HG02588 (cell line): Measurements from ENCODE around the gene SCO1.

ENCODE experiments used
- ATAC-seq: cut with Tn5 transposase; IDR thresholded peaks from one replicate; pipeline ENCODE4 v1.9.1; 2021; ENCODE audit warnings: mild to moderate bottlenecking, moderate library complexity; ENCODE audit not compliant: unreplicated experiment

The SCO1 gene

DNA sequence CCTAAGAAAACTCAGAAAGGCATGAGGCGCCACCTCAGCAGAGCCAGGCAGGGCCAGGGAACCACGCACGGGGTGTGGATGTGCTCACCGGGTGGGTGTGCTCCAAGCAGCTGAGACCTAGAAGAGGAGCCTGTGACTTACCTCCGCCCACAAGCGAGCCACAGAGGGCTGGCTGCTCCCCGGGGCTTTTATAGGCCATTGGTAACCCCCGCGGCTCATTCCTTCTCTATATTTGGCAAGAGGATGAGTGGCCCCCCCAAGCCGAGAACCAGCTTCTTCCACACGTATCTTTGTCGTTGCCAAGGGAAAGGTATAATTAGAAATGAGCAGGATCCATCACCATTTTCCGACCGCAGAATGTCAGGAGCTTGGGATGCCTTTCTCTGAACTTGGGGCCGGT is 40.2 kb downstream of the SCO1 start, which contains the start of gene MYH3:
TSS of gene MYH3 (minus strand) at position 162 of the 400 bp plus-strand sequence. CDS start 2,245 bp downstream, outside the sequence.
- no peak for ATAC-seq

DNA sequence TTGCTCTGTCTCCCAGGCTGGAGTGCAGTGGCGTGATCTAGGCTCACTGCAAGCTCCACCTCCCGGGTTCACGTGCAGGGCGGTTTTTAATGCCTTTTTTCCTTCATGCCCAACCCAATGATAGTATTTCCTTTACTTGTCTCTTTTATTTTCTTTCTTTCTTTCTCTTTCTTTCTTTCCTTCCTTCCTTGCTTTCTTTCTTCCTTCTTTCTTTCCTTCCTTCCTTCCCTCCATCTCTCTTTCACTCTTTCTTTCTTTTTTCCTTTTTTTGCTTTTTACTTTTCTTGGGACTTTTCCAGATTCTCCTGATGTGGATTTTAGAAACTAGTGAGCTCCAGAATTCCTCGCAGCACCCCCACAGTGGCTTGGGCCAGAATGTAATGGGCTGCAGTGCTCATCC is 43.3 kb downstream of the SCO1 start:
- ATAC-seq, result no peak

DNA sequence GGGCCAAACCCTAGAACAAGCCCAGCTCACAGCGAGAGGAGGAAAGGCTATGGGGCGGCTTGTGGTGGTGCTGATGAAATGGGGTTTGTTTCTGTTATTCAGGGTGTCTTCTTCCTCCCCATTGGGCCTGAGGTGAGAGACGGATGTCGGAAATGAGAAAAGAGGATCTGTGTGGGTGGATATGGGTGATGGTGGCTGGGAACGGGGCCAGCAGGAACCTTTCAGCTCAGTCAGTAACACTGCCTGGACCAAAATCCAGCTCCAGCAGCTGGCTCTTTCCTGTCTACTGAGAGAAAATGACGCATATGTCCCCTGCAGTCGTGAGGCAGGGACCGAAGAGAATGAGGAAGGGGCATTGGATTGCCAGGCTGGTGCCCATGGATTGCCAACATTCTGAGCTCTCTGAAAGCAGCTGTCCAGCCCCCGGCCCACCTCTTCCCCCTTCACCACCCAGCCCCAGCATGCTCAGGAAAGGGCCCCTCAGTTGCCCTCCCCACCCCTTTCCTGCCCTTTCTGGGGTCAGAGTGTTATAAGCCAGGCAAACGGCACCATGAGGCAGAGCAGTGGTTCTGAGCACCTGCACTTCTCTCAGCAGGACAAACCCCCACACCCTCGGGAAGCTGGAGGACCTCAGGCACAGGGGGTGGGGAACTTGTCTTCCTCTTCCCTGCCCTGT is 44.2 kb downstream of the SCO1 start:
- ATAC-seq, result no peak

DNA sequence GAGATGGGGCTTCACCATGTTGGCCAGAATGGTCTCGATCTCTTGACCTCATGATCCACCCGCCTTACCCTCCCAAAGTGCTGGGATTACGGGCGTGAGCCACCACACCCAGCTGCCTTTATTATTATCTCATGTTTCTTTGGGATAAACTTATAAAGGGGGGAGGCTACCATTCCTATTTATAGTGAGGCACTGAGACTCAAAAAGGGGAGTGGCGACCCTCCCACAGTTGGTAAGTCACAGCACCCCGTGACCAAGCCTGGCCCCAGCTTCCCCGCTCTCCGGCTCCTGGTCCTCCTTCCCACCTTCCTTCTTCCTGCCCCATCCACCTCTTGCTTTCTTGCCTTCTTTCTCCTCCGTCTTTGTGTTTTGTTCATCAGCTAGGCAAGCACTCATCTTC is 45.4 kb downstream of the SCO1 start:
- no peak for ATAC-seq

DNA sequence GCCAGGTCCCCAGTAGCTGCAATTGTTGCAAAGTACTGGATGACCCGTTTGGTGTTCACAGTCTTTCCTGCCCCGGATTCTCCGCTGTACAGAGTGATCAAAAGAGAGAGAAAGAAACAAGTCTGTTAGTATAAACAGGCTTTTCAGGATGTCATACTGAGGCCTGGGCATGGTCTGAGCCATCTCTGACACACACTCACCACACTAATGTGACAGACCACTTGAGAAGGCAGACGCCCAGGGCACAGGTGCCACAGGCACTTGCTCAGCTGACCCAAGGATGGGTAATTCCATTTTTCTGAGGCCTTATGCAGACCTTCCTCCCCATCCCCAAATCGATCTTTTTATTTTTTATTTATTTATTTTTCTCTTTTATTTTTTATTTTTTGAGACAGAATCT is 47.7 kb downstream of the SCO1 start:
- no peak for ATAC-seq

DNA sequence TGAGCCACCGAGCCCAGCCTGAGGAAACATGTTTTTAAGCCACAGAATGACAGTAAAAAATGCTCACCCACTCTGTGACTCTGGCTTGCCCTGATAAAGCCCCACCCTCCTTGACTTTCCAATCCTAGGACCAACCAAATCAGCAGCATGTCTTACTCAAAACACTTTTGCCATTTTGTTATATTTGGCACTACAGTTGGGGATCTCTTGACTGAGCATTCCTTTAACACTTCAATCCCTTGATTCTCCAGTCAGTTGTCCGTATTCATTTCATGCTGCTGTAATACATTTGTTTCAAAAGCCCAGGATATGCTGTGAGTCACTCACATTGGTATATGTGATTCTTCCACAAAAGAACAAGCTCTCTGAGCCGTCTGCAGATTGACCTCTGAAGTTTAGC is 48.4 kb downstream of the SCO1 start:
- ATAC-seq, result no peak

DNA sequence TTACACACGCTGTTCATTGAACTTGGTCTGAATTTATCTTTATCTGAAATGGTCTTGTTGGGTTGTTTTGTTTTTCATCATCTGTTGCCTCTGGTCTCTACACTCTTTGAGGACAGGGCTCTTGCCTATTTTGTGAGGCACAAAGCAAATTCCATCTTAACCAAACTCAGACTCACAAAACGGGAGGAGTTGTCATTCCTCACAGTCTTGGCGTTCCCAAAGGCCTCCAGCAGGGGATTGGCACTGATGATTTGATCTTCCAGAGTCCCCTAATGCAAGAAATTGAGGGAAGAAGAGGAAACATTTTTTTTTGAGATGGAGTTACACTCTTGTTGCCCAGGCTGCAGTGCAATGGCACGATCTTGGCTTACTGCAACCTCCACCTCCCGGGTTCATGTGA is 49.0 kb downstream of the SCO1 start:
- ATAC-seq, result no peak

DNA sequence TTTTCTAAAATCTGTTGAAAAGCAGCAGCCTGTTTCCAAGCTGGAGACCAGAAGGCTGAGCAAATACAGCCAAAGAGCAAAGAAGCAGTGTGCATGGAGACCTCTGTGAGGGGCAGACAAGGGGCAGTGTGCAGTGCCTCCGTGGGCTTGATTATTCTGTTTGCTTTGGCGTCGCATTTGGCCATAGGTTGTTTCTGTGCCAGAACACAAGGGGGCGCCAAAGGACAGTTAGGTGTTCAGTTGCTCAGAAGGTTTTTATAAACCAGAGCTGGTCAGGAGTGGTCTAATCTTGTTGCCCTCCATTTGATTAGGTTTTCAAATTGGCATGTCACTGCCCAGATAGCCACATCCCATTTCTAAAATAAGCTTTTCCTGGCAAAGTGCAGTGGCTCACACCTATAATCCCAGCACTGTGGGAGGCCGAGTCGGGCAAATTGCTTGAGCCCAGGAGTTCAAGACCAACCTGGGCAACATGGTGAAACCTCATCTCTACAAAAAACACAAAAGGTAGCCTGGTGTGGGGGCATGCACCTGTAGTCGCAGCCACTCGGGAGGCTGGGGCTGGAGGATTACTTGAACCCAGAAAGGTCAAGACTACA is 50.8 kb downstream of the SCO1 start:
- ATAC-seq, result peak; percentile 49

DNA sequence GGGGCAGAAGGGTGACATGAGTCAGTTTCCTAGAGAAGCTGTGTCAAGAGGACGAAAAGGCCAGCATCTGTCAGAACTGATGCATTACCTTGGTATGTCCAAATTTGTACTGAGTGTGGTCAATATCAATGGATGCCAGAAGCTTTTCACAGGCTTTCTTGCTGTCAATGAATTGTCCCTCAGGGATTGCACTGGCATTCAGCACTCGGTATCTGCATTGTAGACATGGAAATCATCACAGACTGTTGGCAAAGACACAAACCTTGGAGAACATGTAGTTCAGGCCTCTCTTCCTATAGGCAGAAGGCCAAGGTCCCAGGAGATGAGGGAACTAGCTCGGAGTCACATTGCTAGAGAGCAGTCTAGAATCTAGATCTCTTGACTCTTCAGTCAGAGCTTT is 56.9 kb downstream of the SCO1 start:
- no peak for ATAC-seq

DNA sequence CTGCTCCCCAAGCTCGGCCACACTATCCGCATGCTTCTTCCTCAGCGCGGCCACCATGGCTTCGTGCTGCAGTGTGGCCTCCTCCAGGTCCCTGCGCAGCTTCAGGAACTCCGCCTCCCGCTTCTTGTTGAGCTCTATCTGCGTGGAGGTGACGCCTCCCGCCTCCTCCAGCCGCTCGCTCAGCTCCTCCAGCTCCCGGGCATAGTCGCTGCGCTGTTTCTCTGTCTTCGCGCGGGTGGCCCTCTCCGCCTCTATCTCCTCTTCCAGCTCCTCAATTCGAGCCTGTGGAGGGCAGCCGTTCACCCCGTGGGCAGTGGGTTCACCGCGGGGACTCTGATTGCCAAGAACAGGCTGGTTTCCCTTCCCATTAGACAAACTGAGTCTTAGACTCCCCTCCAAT is 59.2 kb downstream of the SCO1 start:
- ATAC-seq, result no peak

DNA sequence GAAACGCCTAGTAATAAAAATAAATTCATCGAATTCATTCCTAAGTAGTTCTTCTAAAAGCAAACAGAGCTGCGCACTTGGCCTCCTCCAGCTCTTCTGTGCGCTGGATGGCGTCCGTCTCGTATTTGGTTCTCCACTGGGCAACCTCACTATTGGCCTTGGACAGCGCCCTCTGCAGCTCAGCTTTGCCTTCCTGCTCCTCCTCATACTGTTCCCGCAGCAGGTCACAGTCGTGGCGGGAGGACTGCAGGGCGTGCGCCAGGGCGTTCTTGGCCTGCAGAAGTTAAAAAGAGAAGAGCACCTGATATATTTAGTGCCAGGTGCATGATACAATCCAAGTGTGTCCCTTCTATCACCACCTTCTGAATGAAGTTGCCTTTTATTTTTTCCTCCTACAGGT is 62.0 kb downstream of the SCO1 start:
- no peak for ATAC-seq

DNA sequence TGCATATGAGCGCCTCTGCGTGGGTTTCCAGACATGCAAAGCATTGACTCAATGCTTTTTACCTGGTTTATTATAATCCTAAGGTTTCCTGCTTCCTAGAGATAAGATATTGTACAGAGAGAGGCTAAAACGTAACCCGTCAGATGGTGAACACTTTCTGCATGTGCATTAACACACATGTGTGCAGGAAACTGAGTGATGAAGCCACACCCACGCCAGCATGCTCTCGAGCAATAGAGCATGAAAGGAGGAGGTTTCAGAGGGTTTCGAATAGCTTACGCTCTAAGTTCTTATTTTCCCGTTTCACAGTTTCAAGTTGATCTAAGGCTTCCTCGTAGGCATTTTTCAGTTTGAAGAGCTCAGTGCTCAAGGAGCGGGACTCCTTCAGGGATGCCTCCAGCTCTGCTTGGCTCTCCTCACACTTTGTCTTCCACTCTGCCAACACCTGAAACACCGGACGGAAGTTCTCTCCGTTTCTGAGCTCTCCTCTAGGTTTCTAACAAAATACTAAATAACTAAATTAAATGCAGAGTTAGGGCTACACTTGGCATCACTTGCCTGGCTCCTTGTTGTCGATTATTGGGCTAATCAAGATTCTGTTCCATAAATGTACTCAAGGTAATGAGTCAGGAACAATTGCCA is 63.5 kb downstream of the SCO1 start:
- ATAC-seq, result peak; percentile 94

DNA sequence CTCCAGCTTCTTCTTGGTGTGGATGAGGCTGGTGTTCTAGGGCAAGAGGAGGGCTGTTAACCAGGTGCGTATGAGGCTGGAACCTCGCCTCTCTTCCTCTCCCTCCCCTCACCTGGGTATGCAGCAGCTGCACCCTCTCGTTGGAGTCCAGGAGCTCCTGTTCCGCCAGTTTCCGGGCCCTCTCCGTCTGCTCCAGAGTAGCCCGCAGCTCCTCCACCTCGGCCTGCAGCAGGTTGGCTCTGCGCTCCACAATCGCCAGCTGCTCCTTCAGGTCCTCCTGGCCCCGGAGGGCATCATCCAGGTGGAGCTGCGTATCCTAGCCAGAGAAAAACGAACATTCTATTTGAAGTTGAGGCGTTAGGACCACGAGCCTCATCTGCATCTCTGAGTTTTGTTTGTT is 65.6 kb downstream of the SCO1 start:
- no peak for ATAC-seq

DNA sequence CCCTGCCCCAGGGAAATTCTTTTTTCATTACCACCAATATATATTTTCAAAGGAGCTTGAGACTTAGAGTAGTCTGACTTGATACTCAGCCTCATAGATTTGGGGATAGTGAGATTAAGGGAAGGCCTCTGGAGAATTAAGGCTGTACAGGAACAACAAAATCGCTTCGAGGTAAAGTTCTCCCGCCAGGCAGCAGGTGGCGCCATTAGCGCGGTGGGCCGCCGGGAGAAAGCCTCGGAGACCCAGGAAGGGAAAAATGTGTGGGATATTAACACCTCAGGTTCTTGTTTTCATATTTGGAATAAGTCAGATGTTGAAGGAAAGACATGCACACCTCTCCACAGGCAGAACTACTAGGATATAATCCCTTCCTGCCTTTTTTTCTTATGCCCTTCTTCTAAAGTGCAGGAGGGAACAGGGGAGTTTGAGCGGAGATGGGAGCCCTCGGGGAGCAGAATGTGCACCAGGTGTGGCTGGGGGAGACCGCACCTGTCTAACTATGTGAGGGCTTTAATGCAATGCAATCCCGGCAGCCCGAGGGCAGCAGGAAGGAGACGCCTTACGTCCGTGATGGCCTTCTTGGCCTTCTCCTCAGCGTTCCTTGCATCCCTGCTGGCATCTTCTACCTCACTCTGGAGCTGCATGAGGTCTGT is 66.2 kb downstream of the SCO1 start:
- no peak for ATAC-seq

DNA sequence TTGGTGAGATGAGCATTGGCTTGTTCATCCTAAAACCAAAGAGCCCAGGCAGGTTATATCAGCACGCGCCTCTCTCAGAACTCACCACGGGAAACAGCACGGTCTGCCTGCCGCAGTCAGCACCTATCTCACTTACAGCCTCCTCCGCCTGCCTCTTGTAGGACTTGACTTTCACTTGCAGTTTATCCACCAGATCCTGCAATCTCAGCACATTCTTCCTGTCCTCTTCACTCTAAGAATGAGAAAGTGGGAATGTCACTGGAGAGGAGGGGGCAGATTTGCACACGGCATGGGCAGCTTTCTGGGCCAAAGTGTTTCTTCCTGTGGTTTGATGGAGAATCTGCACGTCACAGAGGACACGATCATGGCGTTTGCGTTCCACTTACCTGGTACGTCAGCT is 67.6 kb downstream of the SCO1 start:
- no peak for ATAC-seq

DNA sequence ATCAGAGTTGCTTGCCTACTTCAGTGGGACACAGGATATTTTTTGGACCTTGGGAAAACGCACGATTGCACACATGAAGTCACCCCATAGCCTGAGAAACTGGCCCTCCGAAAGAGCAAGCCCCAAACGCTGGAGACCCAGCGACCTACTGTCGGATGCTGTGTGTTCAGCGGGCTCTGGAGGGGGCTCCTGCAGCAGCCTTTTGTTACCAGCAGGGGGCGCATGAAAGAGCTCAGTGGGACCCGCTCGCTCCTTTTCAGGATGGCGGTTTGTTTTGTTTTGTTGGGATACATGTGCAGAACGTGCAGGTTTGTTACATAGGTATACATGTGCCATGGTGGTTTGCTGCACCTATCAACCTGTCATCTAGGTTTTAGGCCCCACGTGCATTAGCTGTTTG is 68.6 kb downstream of the SCO1 start:
- no peak for ATAC-seq

DNA sequence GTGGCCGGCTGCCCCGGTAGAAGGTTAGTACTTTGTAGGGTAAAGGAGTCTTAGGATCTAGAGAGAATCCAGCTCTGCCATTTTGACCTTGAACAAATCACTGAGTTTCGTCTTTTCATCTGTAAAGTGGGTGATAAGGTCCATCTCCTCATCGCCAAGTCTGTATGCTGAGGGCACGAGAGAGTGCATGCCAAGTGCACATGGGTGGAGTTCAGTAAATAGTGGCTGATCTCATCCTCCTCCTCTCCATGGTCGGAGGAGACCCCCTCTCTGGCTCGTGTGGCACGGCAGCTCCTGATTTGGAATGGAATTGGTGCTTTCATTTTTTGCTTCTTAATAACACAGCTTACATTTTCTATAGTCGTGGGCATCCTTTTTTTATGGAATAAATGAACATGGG is 70.9 kb downstream of the SCO1 start:
- no peak for ATAC-seq

DNA sequence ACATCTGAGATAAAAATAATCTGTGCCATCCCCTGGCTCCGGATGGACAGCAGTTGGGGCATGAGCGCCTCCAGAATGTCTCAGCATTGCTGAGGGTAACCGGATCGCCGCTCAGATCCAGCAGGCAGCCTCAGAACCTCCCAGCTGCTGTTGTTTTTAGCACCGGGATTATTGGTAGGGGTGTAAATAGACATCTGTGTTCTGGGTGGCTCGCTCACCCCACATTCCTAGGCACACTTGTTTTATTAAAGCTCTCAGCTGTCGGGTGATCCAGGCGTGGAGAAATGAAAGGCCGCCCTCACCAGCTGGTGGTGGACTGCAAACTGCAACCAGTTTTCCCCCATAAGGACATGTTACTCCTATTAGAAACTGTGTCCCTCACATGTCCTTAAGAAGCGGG is 72.4 kb downstream of the SCO1 start:
- ATAC-seq, result no peak

DNA sequence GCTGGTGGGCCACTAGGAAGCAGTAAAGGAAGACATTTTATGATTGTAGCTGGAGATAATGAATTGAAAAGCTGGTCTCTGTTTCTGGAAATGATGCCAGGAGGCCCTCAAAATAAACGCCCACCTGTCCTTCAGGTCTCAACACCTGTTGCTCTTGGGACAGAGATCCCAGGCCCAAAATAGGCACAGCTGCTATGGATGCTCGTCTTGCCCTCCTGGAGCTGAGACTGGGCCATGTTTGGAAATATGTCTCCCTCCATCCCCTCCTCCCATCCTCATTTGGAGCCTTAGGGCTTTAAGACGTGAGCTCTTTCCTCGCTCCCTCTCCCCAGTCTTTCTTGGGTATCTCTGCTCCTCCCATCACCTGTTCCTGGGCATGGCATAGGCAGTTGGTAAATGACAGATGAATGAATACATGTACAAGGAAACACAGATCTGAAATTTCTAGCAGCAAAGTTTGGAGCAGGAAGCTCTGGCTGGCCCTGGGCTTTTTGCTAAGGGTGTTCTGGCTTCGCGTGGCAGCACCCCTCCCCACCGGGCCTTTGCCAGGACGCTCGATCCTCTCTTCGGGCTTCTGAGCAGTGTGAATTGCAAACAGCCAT is 73.5 kb downstream of the SCO1 start:
- no peak for ATAC-seq

DNA sequence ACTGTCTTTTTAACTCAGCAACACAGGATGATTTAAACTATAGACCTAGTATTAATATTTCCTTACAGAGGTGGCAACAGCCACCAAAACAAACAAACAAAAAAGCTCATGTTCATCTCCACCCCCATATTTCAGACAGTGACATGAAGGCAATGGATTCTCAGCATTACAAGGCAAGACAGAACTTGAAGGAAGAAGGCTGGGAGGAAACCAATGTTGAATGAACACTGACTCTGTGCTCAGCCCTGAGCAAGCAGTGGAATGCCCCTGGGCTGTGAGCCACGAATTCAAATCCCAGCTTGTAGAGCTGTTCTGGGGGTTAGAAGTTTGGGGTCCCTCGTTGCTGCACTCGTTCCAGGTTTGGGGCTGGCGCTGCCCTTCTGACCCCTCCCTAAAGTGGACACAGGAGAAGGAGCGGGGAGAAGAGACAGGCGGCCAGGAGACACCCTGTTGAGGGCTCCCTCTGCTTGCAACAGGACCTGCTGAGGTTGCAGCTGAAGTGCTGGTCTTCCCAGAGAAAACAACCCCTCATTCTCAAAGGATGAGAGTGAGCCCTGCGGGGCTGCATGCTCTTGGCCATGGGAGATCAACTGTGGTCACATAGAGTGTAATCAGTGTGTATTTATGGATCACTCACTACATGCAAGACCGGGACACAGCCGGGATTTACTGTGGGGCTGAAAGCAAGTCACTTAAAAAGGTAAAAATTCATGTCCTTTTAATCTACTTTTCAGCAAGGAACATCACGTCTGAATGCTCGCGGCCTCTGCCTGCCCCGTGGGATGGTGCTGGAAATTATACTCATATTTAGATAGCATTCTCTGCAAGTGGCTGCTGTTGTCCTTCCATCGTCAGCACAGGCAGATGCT is 74.5 kb downstream of the SCO1 start:
- ATAC-seq, result no peak
